ENCODE results near the gene ABCA3. TPM values are rescaled to one million over a fixed set of nuclear protein-coding genes. Genes with fewer than 3 reads are reported as not detected.
"Not testable (repeated sequence)": the region's sequence is repeated elsewhere in the genome, so short reads cannot be mapped to it uniquely, and the experiment has no call there.

Gene ABCA3
- total RNA-seq, 4 donors from 2014 or later: 7.5 to 27.5 (median 12.3) TPM

- WGBS, 2 donors (ENCODE audit: low coverage in 1 of 2): 88% methylated on average over 4 of the region's 14 CpGs; no CpG with 5 or more reads in 1 of the 2 donors
- TF ChIP-seq POLR2A (IDR thresholded peaks at IDR 0.05) (no peak), POLR2AphosphoS5 (IDR thresholded peaks at IDR 0.05) (no peak), EP300 (IDR thresholded peaks at IDR 0.05) (no peak)
- TF ChIP-seq, protein P1, sequence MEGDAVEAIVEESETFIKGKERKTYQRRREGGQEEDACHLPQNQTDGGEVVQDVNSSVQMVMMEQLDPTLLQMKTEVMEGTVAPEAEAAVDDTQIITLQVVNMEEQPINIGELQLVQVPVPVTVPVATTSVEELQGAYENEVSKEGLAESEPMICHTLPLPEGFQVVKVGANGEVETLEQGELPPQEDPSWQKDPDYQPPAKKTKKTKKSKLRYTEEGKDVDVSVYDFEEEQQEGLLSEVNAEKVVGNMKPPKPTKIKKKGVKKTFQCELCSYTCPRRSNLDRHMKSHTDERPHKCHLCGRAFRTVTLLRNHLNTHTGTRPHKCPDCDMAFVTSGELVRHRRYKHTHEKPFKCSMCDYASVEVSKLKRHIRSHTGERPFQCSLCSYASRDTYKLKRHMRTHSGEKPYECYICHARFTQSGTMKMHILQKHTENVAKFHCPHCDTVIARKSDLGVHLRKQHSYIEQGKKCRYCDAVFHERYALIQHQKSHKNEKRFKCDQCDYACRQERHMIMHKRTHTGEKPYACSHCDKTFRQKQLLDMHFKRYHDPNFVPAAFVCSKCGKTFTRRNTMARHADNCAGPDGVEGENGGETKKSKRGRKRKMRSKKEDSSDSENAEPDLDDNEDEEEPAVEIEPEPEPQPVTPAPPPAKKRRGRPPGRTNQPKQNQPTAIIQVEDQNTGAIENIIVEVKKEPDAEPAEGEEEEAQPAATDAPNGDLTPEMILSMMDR (IDR thresholded peaks at IDR 0.05): no peak
- Histone ChIP-seq H3K27ac (no peak overlapping the region), H3K4me1 (peaks cover 0 to 37% (median 9%) of the 10 kb centered on the region in 3 donors), H3K4me3 (no peak overlapping the region), H3K27me3 (no peaks in the 10 kb centered on the region), H3K36me3 (peaks cover 0 to 13% of the 10 kb centered on the region in 2 donors), H3K9me3 (no peaks in the 10 kb centered on the region)
- ATAC-seq: no peak
These were observed 68.6 kb downstream of the ABCA3 start for GRCh38 chr16:2271848-2272461.

GRCh38 chr16:2270588-2271470 lies 69.7 kb downstream of the ABCA3 start:
- WGBS, 2 donors (ENCODE audit: low coverage in 1 of 2): no CpG with 5 or more reads among the region's 15 CpGs
- Histone ChIP-seq H3K27ac (no peak overlapping the region), H3K4me3 (no peak overlapping the region), H3K4me1 (peaks cover 0 to 48% (median 13%) of the 10 kb centered on the region in 3 donors), H3K27me3 (no peaks in the 10 kb centered on the region), H3K36me3 (peaks cover 0 to 2% of the 10 kb centered on the region in 2 donors), H3K9me3 (no peaks in the 10 kb centered on the region)
- no peak for TF ChIP-seq POLR2AphosphoS5 (IDR thresholded peaks at IDR 0.05)
- TF ChIP-seq, protein P1 (IDR thresholded peaks at IDR 0.05): no peak
- TF ChIP-seq POLR2A (IDR thresholded peaks at IDR 0.05): no peak
- no peak for TF ChIP-seq EP300 (IDR thresholded peaks at IDR 0.05)
- ATAC-seq: no peak

GRCh38 chr16:2270070-2270462 lies 70.5 kb downstream of the ABCA3 start:
- peak overlapping the region in 2 of 4 donors; percentile 94 to 96 for H3K27ac ChIP-seq

GRCh38 chr16:2267913-2268666 lies 72.4 kb downstream of the ABCA3 start, which contains the start of gene RNPS1:
Gene RNPS1, minus strand, starts transcription at chr16:2268126. Its CDS starts 3,483 bp downstream, at chr16:2264643.
- Histone ChIP-seq H3K27me3 (no peaks in the 10 kb centered on the region), H3K4me3 (peak within 1 kb of the TSS; percentile 71 to 83), H3K9me3 (no peaks in the 10 kb centered on the region), H3K4me1 (peaks cover 0 to 70% (median 21%) of the 10 kb centered on the region in 3 donors), H3K36me3 (peaks cover 0 to 23% of the 10 kb centered on the region in 2 donors), H3K27ac (peak within 1 kb of the TSS; percentile 68 to 96 (median 95))
- no CpG with 5 or more reads among the region's 88 CpGs for WGBS, 2 donors (ENCODE audit: low coverage in 1 of 2)
- TF ChIP-seq, protein P1 (IDR thresholded peaks at IDR 0.05): no peak
- TF ChIP-seq EP300 (IDR thresholded peaks at IDR 0.05) (no peak), POLR2AphosphoS5 (IDR thresholded peaks at IDR 0.05) (peak; percentile 100), POLR2A (IDR thresholded peaks at IDR 0.05) (peak; percentile 97)
- ATAC-seq: peak; percentile 96

More at GRCh38 chr16:2270070-2270462, 70.5 kb downstream of the ABCA3 start:
- 60 to 86% methylated on average over 2 to 6 of the region's 9 CpGs for WGBS, 2 donors (ENCODE audit: low coverage in 1 of 2)
- no peaks in the 10 kb centered on the region for H3K27me3 ChIP-seq
- TF ChIP-seq POLR2A (IDR thresholded peaks at IDR 0.05): no peak
- peaks cover 0 to 4% of the 10 kb centered on the region in 2 donors for H3K36me3 ChIP-seq
- H3K4me3 ChIP-seq: no peak overlapping the region
- no peaks in the 10 kb centered on the region for H3K9me3 ChIP-seq
- ATAC-seq: no peak
- peaks cover 0 to 56% (median 18%) of the 10 kb centered on the region in 3 donors for H3K4me1 ChIP-seq

GRCh38 chr16:2267505-2267912 lies 73.0 kb downstream of the ABCA3 start:
- WGBS, 2 donors (ENCODE audit: low coverage in 1 of 2): 0% methylated on average over 6 of the region's 54 CpGs; no CpG with 5 or more reads in 1 of the 2 donors

DNA sequence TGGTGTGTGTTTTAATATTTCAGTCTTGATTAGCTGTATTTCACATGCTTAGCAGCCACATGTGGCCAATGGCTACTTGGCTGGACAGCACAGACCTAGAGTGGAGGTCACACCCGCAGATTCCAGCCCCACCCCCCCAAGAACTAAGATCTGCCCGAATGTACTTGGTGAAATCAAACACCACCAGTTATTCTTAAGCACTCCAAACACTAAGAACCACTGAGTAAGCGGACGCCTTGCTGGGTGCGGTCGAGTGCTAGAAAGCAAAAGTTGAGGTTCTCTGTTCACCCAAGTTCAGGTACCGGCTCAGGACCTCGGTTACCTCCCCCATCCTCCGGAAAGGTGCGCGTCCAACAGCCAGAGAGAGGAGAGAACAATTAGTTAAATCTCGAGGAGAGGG lies 73.6 kb downstream of the ABCA3 start:
- peak overlapping the region; percentile 71 to 83 for H3K4me3 ChIP-seq
- H3K27ac ChIP-seq: peak overlapping the region in 3 of 4 donors; percentile 94 to 96 (median 96)
- not testable (repeated sequence) for H3K27me3 ChIP-seq, H3K9me3 ChIP-seq, ATAC-seq
- peaks cover 0 to 70% (median 21%) of the 10 kb centered on the region in 3 donors for H3K4me1 ChIP-seq
- WGBS, 2 donors (ENCODE audit: low coverage in 1 of 2): 0 to 13% methylated on average over 1 to 6 of the region's 12 CpGs
- H3K36me3 ChIP-seq: peaks cover 0 to 35% of the 10 kb centered on the region in 2 donors

More at GRCh38 chr16:2267505-2267912, 73.0 kb downstream of the ABCA3 start:
- TF ChIP-seq, protein P1 (IDR thresholded peaks at IDR 0.05): peak in 1 of 4 experiments; percentile 13
- Histone ChIP-seq H3K27ac (peak overlapping the region; percentile 68 to 96 (median 95)), H3K36me3 (peaks cover 0 to 29% of the 10 kb centered on the region in 2 donors), H3K4me3 (peak overlapping the region; percentile 71 to 83), H3K4me1 (peaks cover 0 to 70% (median 21%) of the 10 kb centered on the region in 3 donors)
- H3K27me3 ChIP-seq, H3K9me3 ChIP-seq: not testable (repeated sequence)
- ATAC-seq: peak; percentile 85

DNA sequence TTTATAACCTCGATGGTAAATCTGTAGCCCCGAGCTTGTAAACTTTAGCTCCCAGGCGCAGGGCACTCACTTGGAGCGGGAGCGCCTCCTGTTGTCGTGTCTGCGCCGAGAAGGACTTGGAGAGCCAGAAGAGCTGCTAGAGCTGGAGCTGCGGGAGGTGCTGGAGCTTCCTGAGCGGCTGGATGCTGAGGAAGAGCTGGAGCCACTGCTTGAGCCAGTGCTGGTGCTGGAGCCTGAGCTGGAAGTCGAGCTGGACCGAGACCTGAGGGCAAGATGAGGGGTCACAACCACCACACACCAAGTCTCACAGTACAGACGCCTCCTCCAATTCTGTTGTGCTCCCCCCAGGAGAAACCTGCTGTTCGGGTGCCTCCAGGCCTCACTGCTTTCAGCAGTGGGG lies 77.5 kb downstream of the ABCA3 start:
- H3K4me3 ChIP-seq, H3K27ac ChIP-seq, H3K9me3 ChIP-seq, H3K27me3 ChIP-seq, ATAC-seq: not testable (repeated sequence)
- Histone ChIP-seq H3K36me3 (peaks cover 0 to 74% of the 10 kb centered on the region in 2 donors), H3K4me1 (peaks cover 0 to 36% (median 12%) of the 10 kb centered on the region in 3 donors)
- 67% methylated on average over 1 to 5 of the region's 14 CpGs for WGBS, 2 donors (ENCODE audit: low coverage in 1 of 2)

All from gastroesophageal sphincter (tissue), 4 donors.